Neural cell (in vitro differentiated cells): ENCODE measurements around the gene NECAB3. TPM values are rescaled to one million over a fixed set of nuclear protein-coding genes. Genes with fewer than 3 reads are reported as not detected.

Experiments used
- H2AFZ ChIP-seq: fragments of 200-600, 300-800 bp; sonication (generic), shearing (Covaris generic); 2 replicates; pipeline ENCODE4 v1.6.0; 2014; ENCODE audit warnings: low read depth, mild to moderate bottlenecking, antibody characterized with exemption, low read length, moderate library complexity
- H3F3A ChIP-seq: fragments of 200-600 bp; shearing (Covaris generic); 2 replicates; pipeline ENCODE4 v1.6.1; 2016; ENCODE audit warnings: mild to moderate bottlenecking, moderate library complexity, mixed read lengths, antibody characterized with exemption, low read length; ENCODE audit not compliant: insufficient read depth, poor library complexity, severe bottlenecking
- H3K27ac ChIP-seq: fragments of 200-600, 300-800 bp; sonication (generic), shearing (Covaris generic); 2 replicates; pipeline ENCODE4 v1.5.1; 2014; ENCODE audit warnings: mild to moderate bottlenecking, low read length, moderate library complexity
- H3K27me3 ChIP-seq: fragments of 300-800, 200-600 bp; sonication (generic), shearing (Covaris generic); 2 replicates; pipeline ENCODE4 v1.6.0; 2014; ENCODE audit warnings: mild to moderate bottlenecking, low read depth, low read length, moderate library complexity; ENCODE audit not compliant: insufficient read depth
- H3K36me3 ChIP-seq: fragments of 300-800, 200-600 bp; sonication (generic), shearing (Covaris generic); 2 replicates; pipeline ENCODE4 v1.5.1; 2014; ENCODE audit warnings: mild to moderate bottlenecking, antibody characterized with exemption, low read length, moderate library complexity; ENCODE audit not compliant: insufficient read depth
- H3K4me2 ChIP-seq: fragments of 300-800, 200-600 bp; sonication (generic), shearing (Covaris generic); 2 replicates; pipeline ENCODE4 v1.6.0; 2014; ENCODE audit warnings: mild to moderate bottlenecking, low read length
- H3K4me3 ChIP-seq: fragments of 300-800, 200-600 bp; sonication (generic), shearing (Covaris generic); 2 replicates; pipeline ENCODE4 v1.5.1; 2014; ENCODE audit warnings: mild to moderate bottlenecking, low read length, moderate library complexity
- H3K79me2 ChIP-seq: fragments of 200-600 bp; shearing (Covaris generic); replicated peaks from 2 replicates; pipeline ENCODE4 v1.6.0; 2014; ENCODE audit warnings: mild to moderate bottlenecking, low read length, moderate library complexity; ENCODE audit not compliant: insufficient read depth
- H3K9ac ChIP-seq: fragments of 300-800, 200-600 bp; sonication (generic), shearing (Covaris generic); 2 replicates; pipeline ENCODE4 v1.6.1; 2016; ENCODE audit warnings: mild to moderate bottlenecking, low read length, mixed read lengths
- H3K9me2 ChIP-seq: fragments of 200-600 bp; shearing (Covaris generic); 2 replicates; pipeline ENCODE4 v1.6.1; 2016; ENCODE audit warnings: mild to moderate bottlenecking, low read length, mixed read lengths; ENCODE audit not compliant: insufficient read depth
- H3K9me3 ChIP-seq: fragments of 200-600, 300-800 bp; sonication (generic), shearing (Covaris generic); 2 replicates; pipeline ENCODE4 v1.6.1; 2016; ENCODE audit warnings: mild to moderate bottlenecking, mixed run types, low read length, moderate library complexity, mixed read lengths
- H4K20me1 ChIP-seq: fragments of 200-600 bp; shearing (Covaris generic); 2 replicates; pipeline ENCODE4 v1.6.1; 2016; ENCODE audit warnings: mild to moderate bottlenecking, mixed run types; ENCODE audit not compliant: insufficient read depth
- EP300 ChIP-seq: fragments of 450-650 bp; conservative IDR thresholded peaks from 2 replicates; pipeline ENCODE4 v1.6.1; 2014; ENCODE audit warnings: antibody characterized with exemption, mild to moderate bottlenecking, moderate library complexity; ENCODE audit not compliant: poor library complexity, severe bottlenecking
- EZH2 ChIP-seq: fragments of 200-600, 300-800 bp; shearing (Covaris generic), sonication (generic); IDR thresholded peaks from 2 replicates; pipeline ENCODE4 v1.6.1; 2014; ENCODE audit warnings: antibody characterized with exemption, low read length, borderline replicate concordance, mild to moderate bottlenecking; ENCODE audit not compliant: insufficient read depth, poor library complexity, severe bottlenecking
- MXI1 ChIP-seq: fragments of 450-650 bp; conservative IDR thresholded peaks from 2 replicates; pipeline ENCODE4 v1.6.1; 2014; ENCODE audit warnings: antibody characterized with exemption, mild to moderate bottlenecking; ENCODE audit not compliant: poor library complexity, severe bottlenecking
- POLR2AphosphoS5 ChIP-seq: IDR thresholded peaks from 2 replicates; pipeline ENCODE4 v1.6.1; 2012
- RAD21 ChIP-seq: fragments of 450-650 bp; conservative IDR thresholded peaks from 2 replicates; pipeline ENCODE4 v1.6.1; 2014; ENCODE audit warnings: antibody characterized with exemption, mild to moderate bottlenecking, moderate library complexity
- SMC3 ChIP-seq: fragments of 450-650 bp; conservative IDR thresholded peaks from 2 replicates; pipeline ENCODE4 v1.6.1; 2014; ENCODE audit warnings: antibody characterized with exemption, mild to moderate bottlenecking, moderate library complexity; ENCODE audit not compliant: poor library complexity
- TAF1 ChIP-seq: IDR thresholded peaks from 2 replicates; pipeline ENCODE4 v1.6.1; 2012; ENCODE audit warnings: low read depth
- polyA plus RNA-seq: library from polyadenylated mRNA; depleted of rRNA; stranded (reverse); fragments of >200 nt; gene quantifications from 2 replicates; pipeline ENCODE4 v1.2.3, GENCODE V29; 2014
- TF ChIP-seq, protein P1 (sequence below): IDR thresholded peaks from 2 replicates; pipeline ENCODE4 v1.6.1; 2012; ENCODE audit warnings: borderline replicate concordance
- TF ChIP-seq, protein P2 (sequence below): fragments of 450-650 bp; IDR thresholded peaks from 2 replicates; pipeline ENCODE4 v1.5.1; 2014; ENCODE audit warnings: antibody characterized with exemption, mild to moderate bottlenecking, moderate library complexity; ENCODE audit not compliant: poor library complexity, severe bottlenecking

Gene NECAB3
- polyA plus RNA-seq, 1 donor from 2014 or later, result 21.4 TPM

- no peak overlapping the region for H3K4me2 ChIP-seq
- H3K9me3 ChIP-seq, result no peaks in the 10 kb centered on the region
- no peaks in the 10 kb centered on the region for H3F3A ChIP-seq
- H4K20me1 ChIP-seq, result no peaks in the 10 kb centered on the region
- no peaks in the 10 kb centered on the region for H3K27me3 ChIP-seq
- H2AFZ ChIP-seq, result no peak overlapping the region
- no peak overlapping the region for H3K4me3 ChIP-seq
- no peaks in the 10 kb centered on the region for H3K79me2 ChIP-seq
- no peak overlapping the region for H3K27ac ChIP-seq
- H3K9ac ChIP-seq, result no peak overlapping the region
- TF ChIP-seq TAF1 (no peak), RAD21 (no peak), POLR2AphosphoS5 (no peak), SMC3 (no peak), EZH2 (no peak), MXI1 (no peak), EP300 (no peak)
- TF ChIP-seq, protein P1, sequence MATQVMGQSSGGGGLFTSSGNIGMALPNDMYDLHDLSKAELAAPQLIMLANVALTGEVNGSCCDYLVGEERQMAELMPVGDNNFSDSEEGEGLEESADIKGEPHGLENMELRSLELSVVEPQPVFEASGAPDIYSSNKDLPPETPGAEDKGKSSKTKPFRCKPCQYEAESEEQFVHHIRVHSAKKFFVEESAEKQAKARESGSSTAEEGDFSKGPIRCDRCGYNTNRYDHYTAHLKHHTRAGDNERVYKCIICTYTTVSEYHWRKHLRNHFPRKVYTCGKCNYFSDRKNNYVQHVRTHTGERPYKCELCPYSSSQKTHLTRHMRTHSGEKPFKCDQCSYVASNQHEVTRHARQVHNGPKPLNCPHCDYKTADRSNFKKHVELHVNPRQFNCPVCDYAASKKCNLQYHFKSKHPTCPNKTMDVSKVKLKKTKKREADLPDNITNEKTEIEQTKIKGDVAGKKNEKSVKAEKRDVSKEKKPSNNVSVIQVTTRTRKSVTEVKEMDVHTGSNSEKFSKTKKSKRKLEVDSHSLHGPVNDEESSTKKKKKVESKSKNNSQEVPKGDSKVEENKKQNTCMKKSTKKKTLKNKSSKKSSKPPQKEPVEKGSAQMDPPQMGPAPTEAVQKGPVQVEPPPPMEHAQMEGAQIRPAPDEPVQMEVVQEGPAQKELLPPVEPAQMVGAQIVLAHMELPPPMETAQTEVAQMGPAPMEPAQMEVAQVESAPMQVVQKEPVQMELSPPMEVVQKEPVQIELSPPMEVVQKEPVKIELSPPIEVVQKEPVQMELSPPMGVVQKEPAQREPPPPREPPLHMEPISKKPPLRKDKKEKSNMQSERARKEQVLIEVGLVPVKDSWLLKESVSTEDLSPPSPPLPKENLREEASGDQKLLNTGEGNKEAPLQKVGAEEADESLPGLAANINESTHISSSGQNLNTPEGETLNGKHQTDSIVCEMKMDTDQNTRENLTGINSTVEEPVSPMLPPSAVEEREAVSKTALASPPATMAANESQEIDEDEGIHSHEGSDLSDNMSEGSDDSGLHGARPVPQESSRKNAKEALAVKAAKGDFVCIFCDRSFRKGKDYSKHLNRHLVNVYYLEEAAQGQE, result no peak
- TF ChIP-seq, protein P2, sequence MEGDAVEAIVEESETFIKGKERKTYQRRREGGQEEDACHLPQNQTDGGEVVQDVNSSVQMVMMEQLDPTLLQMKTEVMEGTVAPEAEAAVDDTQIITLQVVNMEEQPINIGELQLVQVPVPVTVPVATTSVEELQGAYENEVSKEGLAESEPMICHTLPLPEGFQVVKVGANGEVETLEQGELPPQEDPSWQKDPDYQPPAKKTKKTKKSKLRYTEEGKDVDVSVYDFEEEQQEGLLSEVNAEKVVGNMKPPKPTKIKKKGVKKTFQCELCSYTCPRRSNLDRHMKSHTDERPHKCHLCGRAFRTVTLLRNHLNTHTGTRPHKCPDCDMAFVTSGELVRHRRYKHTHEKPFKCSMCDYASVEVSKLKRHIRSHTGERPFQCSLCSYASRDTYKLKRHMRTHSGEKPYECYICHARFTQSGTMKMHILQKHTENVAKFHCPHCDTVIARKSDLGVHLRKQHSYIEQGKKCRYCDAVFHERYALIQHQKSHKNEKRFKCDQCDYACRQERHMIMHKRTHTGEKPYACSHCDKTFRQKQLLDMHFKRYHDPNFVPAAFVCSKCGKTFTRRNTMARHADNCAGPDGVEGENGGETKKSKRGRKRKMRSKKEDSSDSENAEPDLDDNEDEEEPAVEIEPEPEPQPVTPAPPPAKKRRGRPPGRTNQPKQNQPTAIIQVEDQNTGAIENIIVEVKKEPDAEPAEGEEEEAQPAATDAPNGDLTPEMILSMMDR, result no peak
- H3K36me3 ChIP-seq, result no peaks in the 10 kb centered on the region
- no peaks in the 10 kb centered on the region for H3K9me2 ChIP-seq
These were observed 48.0 kb downstream of the NECAB3 start for GRCh38 chr20:33626190-33626589.

DNA sequence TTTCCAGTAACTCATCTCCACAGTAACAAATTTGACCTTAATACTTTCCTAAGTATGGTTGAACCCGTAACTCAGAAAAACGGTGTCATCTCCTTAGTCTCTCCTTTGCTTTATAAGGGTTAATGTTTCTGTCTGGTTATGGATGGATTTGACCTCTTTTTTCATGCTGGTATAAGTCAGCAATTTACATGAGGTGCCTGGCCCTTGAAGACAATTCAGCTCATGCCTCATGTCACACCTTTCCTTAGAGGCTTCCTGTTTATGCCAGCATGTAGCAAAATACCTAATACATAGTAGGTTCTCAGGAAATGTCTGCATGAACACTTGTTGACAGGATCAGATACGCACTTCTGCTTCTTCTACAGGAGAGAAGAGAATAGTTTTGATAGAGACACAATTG, 49.8 kb downstream of the NECAB3 start:
- H3K9me2 ChIP-seq, result no peaks in the 10 kb centered on the region
- H2AFZ ChIP-seq, result no peak overlapping the region
- H3K27ac ChIP-seq, result no peak overlapping the region
- TF ChIP-seq MXI1 (no peak), TAF1 (no peak), SMC3 (no peak), POLR2AphosphoS5 (no peak), EP300 (no peak), RAD21 (no peak), EZH2 (no peak)
- TF ChIP-seq, protein P2, result no peak
- TF ChIP-seq, protein P1, result no peak
- H3K4me2 ChIP-seq, result no peak overlapping the region
- H3K9ac ChIP-seq, result no peak overlapping the region
- no peaks in the 10 kb centered on the region for H3K27me3 ChIP-seq
- no peaks in the 10 kb centered on the region for H3K9me3 ChIP-seq
- H3F3A ChIP-seq, result no peaks in the 10 kb centered on the region
- no peak overlapping the region for H3K4me3 ChIP-seq
- no peaks in the 10 kb centered on the region for H3K36me3 ChIP-seq
- no peaks in the 10 kb centered on the region for H3K79me2 ChIP-seq
- no peaks in the 10 kb centered on the region for H4K20me1 ChIP-seq
